ENCODE data around the gene CHST15. TPM values are rescaled to one million over a fixed set of nuclear protein-coding genes. Genes with fewer than 3 reads are reported as not detected.
"Not testable (repeated sequence)": the region's sequence is repeated elsewhere in the genome, so short reads cannot be mapped to it uniquely, and the experiment has no call there.

Gene CHST15
- polyA plus RNA-seq, 12 donors = 14.6 to 24.7 (median 17.8) TPM; not detected in 1

- DNase-seq = not testable (repeated sequence)
Observed at GRCh38 chr10:124100651-124101050, 7.3 kb upstream of the CHST15 start.

DNA sequence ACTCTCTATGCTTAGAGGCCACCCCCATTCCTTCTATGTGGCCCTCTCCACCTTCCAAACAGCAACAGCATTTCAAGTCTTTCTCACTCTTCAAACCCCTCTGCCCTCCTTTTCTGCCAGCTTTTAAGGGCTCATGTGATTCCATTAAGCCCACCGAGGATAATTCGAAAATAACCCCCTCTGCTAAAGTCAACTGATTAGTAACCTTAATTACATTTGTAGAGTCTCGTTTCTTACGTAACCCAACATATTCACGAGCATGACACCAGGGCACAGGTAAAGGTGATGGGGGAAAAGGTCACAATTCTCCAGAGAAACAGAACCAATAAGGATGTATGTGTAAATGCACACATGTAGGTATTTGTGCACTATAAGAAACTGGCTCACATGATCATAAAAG is 6.7 kb upstream of the CHST15 start:
- no peak for DNase-seq

- no peak for DNase-seq
Observed at GRCh38 chr10:124099604-124100003, 6.2 kb upstream of the CHST15 start.

GRCh38 chr10:124098575-124098974 is 5.2 kb upstream of the CHST15 start:
- no peak for DNase-seq

DNA sequence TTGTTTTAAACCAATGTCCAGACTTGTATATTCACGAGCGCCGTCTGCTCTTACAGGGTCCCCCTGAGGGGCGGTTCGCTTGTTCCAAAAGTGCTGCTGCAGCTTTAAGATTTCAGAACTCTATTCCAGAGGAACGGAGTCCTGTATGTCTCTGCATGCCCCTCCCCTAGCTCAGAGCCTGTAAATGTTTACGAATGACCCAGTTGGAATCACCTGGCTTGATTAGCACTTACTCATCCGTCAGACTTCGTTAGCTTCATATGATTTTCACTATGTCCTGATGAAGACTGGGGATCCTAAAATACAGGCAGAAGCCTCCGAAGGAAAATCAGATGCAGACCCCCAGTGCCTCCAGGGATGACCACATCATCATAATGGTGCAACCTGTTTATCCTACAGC is 4.5 kb upstream of the CHST15 start:
- DNase-seq = no peak

DNA sequence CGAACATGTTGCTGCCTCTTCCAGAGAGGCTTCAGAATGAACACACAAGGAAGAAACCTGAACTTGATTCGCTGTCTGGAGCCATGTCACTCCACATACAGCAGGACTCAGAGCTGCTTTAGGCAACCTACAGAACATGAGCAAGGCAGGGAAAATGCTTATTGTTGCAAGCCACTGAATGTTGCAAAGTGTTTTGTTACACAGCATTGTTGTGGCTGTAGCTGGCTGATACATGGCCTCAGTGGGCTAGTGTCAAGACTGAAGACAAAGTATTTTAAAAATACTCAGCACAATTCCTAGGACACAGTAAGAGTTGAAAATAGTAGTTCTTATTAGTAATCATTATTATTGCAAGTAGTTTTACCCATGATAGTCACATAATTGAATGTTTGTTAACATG is 3.1 kb upstream of the CHST15 start:
- no peak for DNase-seq

GRCh38 chr10:124095801-124096200 is 2.4 kb upstream of the CHST15 start:
- DNase-seq = not testable (repeated sequence)

GRCh38 chr10:124095096-124095495 is 1.7 kb upstream of the CHST15 start:
- DNase-seq = no peak

- DNase-seq = no peak
Observed at GRCh38 chr10:124094419-124094785, 1.0 kb upstream of the CHST15 start.

- peak; percentile 34 for DNase-seq
Observed at GRCh38 chr10:124093774-124094418, 498 bp upstream of the CHST15 start.

- peak; percentile 52 for DNase-seq
Observed at GRCh38 chr10:124092250-124092859, 1.0 kb downstream of the CHST15 start.

GRCh38 chr10:124091646-124092249 is 1.6 kb downstream of the CHST15 start:
- no peak for DNase-seq

GRCh38 chr10:124090601-124091209 is 2.7 kb downstream of the CHST15 start:
- DNase-seq = no peak

DNA sequence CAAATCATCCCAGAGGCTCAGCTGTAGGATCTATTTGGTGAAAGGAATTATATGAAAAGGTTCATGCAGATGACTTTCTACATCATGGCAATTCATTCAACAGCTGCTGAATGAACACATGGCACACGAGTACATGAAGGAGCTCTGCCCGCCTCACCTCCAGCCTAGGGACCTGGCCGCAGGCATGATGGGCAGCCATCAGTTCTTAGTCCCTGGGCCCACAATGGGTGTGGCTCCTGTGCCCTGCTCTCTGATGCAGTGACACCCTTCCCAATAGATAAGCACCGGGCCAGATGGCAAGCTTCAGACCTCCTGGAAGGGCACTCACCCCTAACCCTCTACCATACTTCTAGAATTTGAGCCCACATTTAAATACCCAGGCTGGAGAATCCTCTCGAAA is 3.5 kb downstream of the CHST15 start:
- DNase-seq = no peak

DNA sequence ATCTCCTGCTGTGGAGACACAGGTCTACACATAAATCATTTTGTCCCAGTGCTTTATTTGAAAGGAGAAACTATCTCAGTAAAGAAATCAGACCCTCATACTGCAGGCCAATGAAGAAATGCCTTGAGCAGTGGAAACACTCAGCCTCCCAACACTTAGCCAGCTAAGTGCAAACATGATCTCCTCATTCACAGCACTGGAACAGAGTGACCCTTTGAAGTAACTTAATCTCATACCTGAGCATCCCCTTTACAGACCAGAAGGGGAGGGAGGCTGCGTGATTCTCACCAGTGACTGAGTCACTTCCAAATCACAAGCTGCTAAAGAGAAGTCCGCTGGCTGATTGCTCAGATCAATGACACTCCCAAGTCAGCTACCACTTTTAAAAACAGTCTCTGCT is 4.5 kb downstream of the CHST15 start:
- DNase-seq = no peak

DNA sequence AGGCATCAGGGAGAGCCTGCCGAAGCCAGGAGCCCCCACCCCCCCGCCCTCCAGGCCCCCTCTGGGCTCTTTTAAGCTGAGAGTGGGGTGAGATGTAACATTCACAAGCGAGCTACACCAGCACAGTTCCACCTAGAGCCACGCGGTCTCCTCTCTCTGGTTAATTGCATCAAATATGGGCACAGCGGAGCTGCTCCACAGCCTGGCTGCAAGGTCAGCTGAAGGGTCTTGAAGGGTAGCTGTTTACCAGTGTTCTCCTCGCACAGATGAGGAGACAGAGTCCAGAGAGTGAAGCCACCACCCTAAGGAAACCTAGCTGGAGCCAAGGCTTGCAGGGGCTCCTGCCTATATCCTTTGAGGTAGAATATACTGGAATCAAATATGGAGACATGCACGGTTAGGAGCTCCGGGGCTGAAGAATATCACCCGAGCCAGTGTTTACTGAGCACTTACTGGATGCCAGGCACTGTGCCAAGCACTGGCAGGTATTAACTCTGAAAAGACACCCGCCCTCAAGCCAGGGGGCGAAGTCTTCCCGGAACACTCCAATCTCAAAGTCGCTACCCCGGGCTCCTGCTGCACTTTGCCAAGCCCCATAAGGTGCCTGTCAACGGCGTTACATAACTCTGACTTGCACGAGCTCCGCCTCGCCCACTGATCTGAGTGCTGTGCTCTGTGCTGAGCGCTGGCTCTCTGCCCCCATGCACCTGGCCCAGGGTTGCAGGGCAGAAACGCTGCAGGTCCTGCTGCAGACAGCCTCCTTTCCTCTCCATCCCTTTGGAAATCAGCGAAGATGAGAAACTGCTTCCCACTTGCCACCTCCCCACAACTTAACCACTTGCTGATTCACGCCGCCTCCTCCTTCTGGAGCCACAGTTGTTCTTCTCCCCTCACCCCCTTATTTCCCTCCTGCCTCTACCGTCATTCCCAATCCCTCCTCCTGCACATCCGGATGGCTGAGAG is 5.4 kb downstream of the CHST15 start:
- no peak for DNase-seq

- no peak for DNase-seq
Observed at GRCh38 chr10:124086787-124087671, 6.4 kb downstream of the CHST15 start.

DNA sequence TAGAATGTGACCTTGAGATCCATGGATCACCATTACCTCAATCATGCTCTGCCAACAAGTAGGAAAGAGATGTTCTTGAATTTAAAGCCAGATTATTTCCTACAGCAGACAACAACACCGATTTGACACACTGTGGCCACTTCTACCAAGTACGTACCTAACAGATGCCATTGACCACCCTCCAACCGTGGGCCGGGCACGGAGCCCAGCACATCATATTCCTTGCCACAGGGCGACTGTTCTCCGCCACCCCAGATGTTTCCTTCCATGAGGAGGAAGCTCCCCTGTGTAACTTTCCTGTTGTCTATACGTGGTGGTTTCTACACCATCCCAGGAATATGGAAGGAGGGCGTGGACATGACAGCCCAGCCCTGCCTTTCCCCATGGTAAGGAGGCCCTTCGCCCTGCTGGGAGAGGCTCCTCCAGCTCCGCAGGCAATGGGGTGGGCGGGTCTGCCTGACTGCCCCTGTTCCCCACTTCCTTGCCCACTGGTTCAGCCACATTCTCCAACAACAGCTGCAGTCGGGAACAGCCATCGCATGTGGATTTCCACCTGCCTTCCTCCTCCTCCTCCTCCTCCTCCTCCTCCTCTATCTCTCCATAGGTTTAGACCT is 7.2 kb downstream of the CHST15 start:
- DNase-seq = no peak

DNA sequence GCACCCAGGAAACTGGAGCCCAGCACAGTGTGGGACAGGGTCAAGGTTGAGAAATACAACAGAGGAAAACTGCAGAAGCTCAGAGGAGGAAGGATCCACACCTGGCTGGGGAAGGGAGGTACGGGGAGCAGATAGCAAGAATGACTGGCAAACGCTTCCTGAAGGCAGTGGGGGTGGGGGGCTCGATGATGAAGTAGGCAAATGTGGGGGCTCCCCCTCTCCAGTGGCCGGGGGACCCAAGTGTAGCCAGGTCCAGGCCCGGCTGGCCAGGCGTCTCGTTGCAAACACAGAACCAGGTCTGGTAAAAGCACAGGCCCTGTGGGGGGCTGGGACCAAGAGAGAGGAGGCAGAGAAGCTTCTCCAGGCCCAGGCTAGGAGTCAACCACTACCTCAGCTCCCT is 7.7 kb downstream of the CHST15 start:
- no peak for DNase-seq

DNA sequence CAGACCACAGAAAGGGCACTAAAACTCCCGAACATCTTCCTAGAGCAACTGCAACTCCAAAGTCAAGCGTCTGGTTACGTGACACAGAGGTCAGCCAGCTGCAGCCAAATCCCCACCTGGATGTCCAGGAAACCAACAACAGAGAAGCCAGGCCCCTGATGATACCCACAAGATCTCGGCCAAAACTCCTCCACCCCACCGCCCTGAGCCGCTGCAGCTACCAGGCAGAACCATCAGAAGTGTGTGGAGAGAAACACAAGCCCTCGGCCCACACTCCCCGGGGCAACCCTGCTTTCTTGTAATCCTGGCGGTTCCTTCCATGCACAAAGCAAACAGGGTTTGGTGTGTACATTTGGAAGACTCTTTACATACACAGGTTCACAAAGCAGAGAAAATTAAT is 8.7 kb downstream of the CHST15 start:
- DNase-seq = no peak

Data from muscle of arm (tissue), 12 donors.